GOT3 (cell line): ENCODE results near the gene CT83.

Source experiments
- DNase-seq: peaks from one replicate; lab custom pipeline; 2025; ENCODE audit warnings: mixed read lengths; lab: John Stamatoyannopoulos, UW

The CT83 gene

DNA sequence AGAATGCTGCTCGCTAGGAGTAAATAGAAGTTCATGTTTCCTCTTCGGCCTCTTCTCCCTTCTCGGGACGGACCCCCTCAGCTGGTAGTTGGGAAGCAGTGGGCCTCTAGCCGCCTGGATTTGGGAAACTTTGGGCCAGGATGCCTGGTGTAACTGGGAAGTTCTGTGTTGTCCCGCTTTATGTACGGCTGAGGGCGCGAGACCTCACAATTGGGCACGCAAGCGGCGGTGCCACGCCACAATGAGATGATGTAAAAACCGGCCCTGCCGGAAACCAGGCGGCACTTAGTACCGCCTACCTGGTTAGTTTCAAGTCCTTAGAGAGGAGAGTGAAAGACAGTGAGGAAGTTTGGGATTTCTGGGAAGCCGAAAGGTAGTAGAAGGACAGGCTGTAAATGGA is at the start of gene CT83:
Gene CT83 (minus strand): TSS at position 155 of the 400 bp plus-strand sequence. CDS start 120 bp downstream, at position 35.
- no peak for DNase-seq

GRCh38 chrX:116499780-116500179 is 37.0 kb upstream of the CT83 start:
- no peak for DNase-seq

- no peak for DNase-seq
Observed at GRCh38 chrX:116493271-116493670, 30.5 kb upstream of the CT83 start.

- no peak for DNase-seq
Observed at GRCh38 chrX:116490104-116490503, 27.3 kb upstream of the CT83 start.

- DNase-seq = no peak
Observed at GRCh38 chrX:116480059-116480458, 17.3 kb upstream of the CT83 start.

GRCh38 chrX:116449156-116449555 is 13.6 kb downstream of the CT83 start:
- DNase-seq = no peak

GRCh38 chrX:116436358-116436816 is 26.4 kb downstream of the CT83 start, which contains the start of gene SLC6A14:
SLC6A14 (plus strand) TSS chrX:116436606; CDS start chrX:116436710, 104 bp downstream.
- DNase-seq = no peak

DNA sequence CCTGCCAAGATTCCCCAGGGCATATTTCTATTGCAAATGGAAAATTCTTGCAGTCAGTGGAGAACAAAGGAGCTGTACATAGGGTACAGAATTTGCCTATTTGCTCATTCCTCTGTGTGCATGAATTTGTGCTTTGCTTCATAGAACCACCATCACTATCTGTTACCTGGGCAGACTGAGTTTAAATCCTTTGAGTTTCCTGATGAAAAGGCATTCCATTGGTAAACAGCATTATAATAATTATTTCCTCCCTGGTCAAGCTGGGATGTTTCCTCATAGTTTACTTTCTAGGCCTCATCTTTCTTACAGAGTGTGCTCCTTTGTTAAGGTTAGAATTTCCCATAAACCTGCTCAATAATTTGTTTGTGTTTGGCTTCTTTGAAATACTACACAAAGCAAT is 27.2 kb downstream of the CT83 start:
- no peak for DNase-seq

DNA sequence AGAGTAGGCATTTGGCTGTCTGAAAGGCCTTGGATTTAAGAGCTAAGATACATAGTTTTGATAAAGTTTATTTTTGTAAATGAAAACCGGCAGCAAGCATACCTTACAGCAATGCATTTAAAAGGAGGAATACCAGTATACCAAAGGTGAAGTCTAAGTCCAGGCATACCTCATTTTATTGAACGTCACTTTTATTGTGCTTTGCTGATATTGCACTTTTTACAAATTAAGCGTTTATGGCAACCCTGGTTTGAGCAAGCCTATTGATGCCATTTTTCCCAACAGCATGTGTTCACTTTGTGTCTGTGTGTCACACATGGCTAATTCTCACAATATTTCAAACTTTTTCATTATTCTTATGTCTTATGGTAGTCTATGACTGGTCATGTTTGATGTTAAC is 34.8 kb downstream of the CT83 start:
- DNase-seq = no peak

DNA sequence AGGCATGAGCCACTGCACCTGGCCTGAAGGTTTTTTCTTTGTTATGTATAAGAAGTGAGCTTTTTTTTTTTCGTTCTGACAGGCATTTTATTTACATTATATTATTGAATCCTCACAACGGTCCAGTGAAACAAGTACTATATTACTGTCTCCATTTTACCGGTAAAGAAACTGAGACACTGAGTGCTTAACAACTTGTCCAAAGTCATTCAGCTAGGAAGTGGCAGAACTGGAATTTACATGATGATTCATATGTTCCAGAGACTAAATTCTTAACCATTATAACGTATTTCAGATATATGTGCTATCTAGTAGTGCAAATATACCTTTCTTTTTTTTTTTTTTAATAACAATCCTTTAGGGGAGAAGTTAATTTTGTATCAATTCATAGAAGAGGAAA is 44.8 kb downstream of the CT83 start:
- DNase-seq = no peak

DNA sequence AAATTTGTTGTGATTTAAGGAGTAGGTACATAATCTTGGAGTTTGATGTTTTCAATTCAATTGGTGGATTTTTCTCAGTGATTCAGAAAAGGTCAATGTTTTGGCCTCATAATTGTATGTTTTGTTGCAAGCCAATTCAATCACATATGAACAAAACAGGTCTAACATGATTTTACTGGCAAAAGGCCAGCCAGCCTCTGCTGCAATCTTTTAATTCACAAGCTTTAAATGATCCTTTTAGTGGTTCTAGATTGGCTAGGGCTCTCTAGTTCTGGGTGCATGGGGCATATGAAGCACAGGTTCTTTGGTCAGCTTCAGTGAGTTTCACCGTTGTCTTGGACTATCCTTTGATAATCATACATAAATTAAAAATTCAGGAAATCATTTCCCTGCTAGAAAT is 45.6 kb downstream of the CT83 start:
- DNase-seq = no peak

GRCh38 chrX:116413273-116413672 is 49.5 kb downstream of the CT83 start:
- DNase-seq = no peak
